ENCODE data around the gene USP21.
A peak's percentile ranks its signal among the peaks of the same experiment; 100 is the strongest.

The USP21 gene

DNA sequence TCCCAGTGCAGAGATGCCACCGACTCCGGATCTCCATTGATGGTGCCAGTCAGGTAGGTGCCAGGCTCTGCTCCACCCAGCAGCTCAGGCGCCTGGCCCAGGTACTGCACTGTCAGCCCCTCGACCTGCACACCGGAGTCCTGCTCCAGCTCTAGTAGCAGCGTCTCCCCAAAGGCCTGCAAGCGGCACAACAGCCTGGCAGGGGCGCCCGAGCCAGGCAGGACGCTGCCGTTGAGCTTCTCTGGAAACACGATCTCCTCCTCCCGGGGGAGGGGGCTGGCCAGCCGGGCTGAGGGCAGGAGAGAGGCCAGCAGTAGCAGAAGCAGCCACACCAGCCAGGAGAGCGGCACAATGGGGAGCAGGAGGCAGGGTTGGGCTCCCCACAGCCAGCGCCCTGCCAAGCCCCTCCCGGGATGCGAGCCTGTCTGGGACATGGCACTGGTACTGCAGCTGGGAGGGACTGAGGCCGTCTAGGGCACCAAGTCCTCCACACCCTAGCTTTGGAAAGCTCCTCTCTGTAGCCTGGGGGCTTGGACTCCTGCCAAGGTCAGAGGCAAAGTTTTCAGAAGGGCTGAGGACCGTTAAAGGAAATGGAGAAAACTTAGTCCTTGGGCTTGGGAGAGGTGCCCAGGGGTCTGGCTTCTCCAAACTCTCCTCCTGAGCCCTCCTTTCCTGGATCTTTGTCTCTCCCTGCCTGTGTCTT, 39.0 kb downstream of the USP21 start:
- peak; percentile 20 to 36 for DNase-seq
- TF ChIP-seq GATA1 (IDR thresholded peaks at IDR 0.05; ENCODE audit: low read depth, low read length) (no peak), POLR2A (IDR thresholded peaks at IDR 0.05; ENCODE audit: low read length) (no peak)

DNA sequence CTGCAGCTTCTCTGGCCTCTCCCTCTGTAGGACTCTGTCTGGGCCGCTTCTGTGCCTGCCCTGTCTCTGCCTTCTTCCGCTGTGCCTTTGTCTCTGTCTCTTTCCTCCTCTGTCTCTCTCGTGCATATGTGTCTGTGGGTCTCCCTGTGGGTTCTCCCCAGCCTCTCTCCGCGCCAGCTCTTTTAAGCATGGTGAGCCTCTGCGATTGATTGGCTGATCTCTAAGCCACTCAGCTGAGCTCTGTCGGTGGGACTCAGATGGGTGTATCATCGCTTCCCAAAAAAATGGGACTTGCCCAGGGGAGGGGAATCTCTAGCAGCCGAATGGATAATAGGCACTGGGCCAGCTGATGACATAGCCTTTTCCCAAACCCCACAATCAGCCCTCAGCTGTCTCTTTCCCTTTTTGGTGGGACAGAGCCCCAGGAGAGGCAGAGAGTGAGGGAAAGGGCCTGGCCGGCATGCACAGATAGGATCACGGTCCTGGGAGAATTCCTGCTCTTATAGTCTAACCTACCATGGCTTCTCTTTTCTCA, 39.7 kb downstream of the USP21 start, which contains the start of gene ADAMTS4:
ADAMTS4 (minus strand) TSS at position 158 of the 535 bp plus-strand sequence. CDS start 427 bp downstream, outside the sequence.
- DNase-seq: no peak
- TF ChIP-seq POLR2A (IDR thresholded peaks at IDR 0.05; ENCODE audit: low read length): no peak
- no peak for TF ChIP-seq GATA1 (IDR thresholded peaks at IDR 0.05; ENCODE audit: low read depth, low read length)

DNA sequence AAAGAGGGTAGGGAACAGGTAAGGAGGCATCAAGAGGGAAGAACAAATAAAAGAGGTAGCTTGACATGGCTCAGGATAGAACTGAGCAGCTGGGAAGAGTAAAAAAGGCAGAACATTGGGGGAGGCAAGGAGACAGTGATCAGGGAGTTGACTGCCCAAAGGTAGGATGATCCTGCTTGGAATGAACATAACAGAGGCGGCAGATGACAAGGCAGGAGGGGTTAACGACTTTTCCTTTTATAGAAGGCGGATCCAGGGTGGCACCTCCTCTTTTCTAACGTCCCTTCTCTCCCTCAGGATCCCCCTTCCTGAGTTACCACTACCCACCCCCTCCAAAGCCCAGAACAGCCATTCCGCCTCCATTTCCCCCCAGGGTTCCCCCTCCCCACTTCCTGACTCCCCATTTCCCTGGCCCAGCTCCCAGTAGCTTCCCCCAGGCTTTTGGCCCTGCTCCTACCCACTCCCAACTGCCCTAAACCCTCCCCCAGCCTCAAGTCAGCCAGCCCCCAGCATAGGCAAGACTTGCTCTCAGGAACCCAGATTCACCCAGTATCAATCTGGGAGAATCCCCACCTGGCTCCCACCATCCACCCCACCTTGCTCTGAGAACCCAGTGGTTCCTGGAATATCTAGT, 40.3 kb downstream of the USP21 start:
- TF ChIP-seq GATA1 (IDR thresholded peaks at IDR 0.05; ENCODE audit: low read depth, low read length) (no peak), POLR2A (IDR thresholded peaks at IDR 0.05; ENCODE audit: low read length) (no peak)

GRCh38 chr1:161200421-161200991, 41.2 kb downstream of the USP21 start:
- no peak for DNase-seq

More for the DNA sequence above, 40.3 kb downstream of the USP21 start:
- DNase-seq: no peak

DNA sequence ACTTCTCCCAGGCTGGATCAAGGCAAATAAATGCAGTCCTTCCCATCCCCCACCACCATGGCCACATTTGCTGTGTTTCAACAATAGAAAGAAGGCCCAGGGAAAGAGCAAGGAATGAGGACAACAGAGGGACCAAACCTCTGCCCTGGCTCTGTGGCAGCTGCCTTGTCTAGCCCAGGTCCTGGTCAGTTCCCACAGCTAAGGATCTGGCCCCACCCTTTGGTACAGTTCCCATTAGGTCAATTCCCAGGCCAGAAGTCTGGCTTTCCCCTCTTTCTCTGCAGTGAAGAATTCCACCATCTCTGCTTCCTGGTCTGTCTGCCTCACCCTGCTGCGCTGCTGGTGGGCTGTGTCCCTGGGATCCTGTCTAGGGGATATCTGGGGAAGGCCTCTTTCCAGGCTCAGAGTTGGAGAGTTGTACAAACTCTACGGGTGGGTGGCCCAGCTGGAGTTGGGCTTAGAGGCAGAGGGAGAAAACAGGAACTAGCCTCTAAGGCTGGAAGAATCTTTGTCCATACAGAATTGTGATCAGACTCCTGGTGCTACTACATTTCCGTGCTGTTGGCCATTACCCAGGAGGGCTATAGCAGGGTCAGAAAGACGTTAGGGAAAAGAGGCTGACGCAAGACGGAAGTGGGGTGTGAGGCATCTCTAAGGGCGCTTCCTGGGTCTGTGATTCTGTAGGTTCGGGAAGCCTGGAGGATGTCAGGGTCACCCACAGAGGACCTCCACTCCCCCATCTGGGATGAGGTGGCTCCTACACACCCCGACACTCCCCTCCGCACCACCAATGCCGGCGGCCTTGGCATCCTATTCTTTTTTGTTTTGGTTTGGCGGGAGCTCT, 41.9 kb downstream of the USP21 start:
- TF ChIP-seq GATA1 (IDR thresholded peaks at IDR 0.05; ENCODE audit: low read depth, low read length) (no peak), POLR2A (IDR thresholded peaks at IDR 0.05; ENCODE audit: low read length) (no peak)
- no peak for DNase-seq

More at GRCh38 chr1:161200421-161200991, 41.2 kb downstream of the USP21 start:
- TF ChIP-seq GATA1 (IDR thresholded peaks at IDR 0.05; ENCODE audit: low read depth, low read length) (no peak), POLR2A (IDR thresholded peaks at IDR 0.05; ENCODE audit: low read length) (no peak)

- peak; percentile 99 for DNase-seq
- TF ChIP-seq GATA1 (IDR thresholded peaks at IDR 0.05; ENCODE audit: low read depth, low read length) (no peak), POLR2A (IDR thresholded peaks at IDR 0.05; ENCODE audit: low read length) (peak; percentile 95)
Measured at GRCh38 chr1:161201836-161202712, 42.8 kb downstream of the USP21 start, which contains the start of gene NDUFS2. NDUFS2 (plus strand) TSS chr1:161202367; CDS start chr1:161202386, 19 bp downstream.

DNA sequence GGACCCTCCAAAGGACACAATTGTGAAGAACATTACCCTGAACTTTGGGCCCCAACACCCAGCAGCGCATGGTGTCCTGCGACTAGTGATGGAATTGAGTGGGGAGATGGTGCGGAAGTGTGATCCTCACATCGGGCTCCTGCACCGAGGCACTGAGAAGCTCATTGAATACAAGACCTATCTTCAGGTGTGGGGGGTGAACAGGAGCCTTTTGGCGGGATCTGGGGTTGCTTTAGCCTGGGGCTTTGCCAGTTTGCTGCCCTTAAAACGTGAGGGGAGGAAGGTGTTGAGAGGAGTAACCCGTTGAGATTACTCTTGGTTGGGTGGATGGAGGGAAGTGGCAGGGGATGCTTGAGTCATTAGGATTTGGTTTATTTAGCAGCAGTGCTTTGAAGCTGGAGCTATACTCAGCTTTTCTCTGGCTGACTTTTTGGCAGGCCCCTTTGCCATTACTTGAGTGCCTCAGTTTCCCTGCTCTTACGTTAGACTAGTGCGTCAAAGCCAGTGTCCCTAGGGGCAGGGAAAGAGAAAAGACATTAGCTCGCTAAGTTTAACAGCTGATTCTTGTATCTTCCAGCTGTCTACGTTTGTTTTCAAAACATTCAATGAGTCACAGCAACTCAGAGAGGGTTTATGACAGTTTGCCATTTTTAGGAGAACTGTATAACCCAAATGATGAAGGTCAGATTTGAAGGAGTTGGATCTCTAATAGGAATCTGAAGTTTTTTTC, 47.3 kb downstream of the USP21 start:
- TF ChIP-seq GATA1 (IDR thresholded peaks at IDR 0.05; ENCODE audit: low read depth, low read length) (no peak), POLR2A (IDR thresholded peaks at IDR 0.05; ENCODE audit: low read length) (no peak)
- DNase-seq: no peak

- TF ChIP-seq GATA1 (IDR thresholded peaks at IDR 0.05; ENCODE audit: low read depth, low read length): no peak
- no peak for DNase-seq
Measured at GRCh38 chr1:161207173-161207572, 47.9 kb downstream of the USP21 start.

- DNase-seq: peak; percentile 76 to 82
- TF ChIP-seq POLR2A (IDR thresholded peaks at IDR 0.05; ENCODE audit: low read length) (no peak), GATA1 (IDR thresholded peaks at IDR 0.05; ENCODE audit: low read depth, low read length) (no peak)
Measured at GRCh38 chr1:161209790-161210409, 50.6 kb downstream of the USP21 start.

GRCh38 chr1:161214369-161214768, 55.1 kb downstream of the USP21 start:
- TF ChIP-seq GATA1 (IDR thresholded peaks at IDR 0.05; ENCODE audit: low read depth, low read length) (no peak), POLR2A (IDR thresholded peaks at IDR 0.05; ENCODE audit: low read length) (no peak)
- DNase-seq: no peak

DNA sequence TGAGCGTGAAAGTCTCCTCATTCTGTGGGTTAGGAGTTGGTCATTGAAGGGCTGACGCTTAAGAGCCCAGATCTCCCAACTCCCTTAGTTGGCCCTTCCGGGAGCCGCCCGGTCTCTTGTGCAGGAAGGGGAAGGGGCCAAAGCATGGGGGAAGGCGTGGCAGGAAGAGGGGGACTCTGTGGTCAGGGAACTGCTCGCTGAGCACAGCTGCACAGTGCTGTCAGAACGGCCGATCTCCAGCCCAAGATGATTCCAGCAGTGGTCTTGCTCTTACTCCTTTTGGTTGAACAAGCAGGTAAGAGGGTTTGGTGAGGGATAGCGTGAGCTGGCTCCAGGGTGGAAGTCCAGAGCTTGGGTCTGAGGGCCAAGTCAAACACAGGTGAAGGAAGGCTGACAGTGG, 55.8 kb downstream of the USP21 start, which contains the start of gene FCER1G:
FCER1G (plus strand) TSS at position 220 of the 400 bp plus-strand sequence; CDS start at position 247, 27 bp downstream.
- no peak for DNase-seq
- TF ChIP-seq POLR2A (IDR thresholded peaks at IDR 0.05; ENCODE audit: low read length) (no peak), GATA1 (IDR thresholded peaks at IDR 0.05; ENCODE audit: low read depth, low read length) (no peak)

All from erythroblast (primary cell).